Osteoblast (primary cell): ENCODE data around the gene SLC30A3. TPM values are rescaled to one million over a fixed set of nuclear protein-coding genes. Genes with fewer than 3 reads are reported as not detected.

Experiments
- DNase-seq: peaks from one replicate; pipeline ENCODE4 v3.0.0; 2011; ENCODE audit warnings: low spot score, mixed read lengths; ENCODE audit not compliant: insufficient read length; ENCODE audit errors: missing footprints
- H2AFZ ChIP-seq: 2 replicates; pipeline ENCODE4 v1.6.0; 2011; ENCODE audit warnings: mild to moderate bottlenecking, low read length
- H3K27ac ChIP-seq: 2 replicates; pipeline ENCODE4 v1.5.1; 2011; ENCODE audit warnings: mild to moderate bottlenecking, low read depth, low read length, moderate library complexity
- H3K27me3 ChIP-seq: 2 replicates; pipeline ENCODE4 v1.6.0; 2012; ENCODE audit warnings: mild to moderate bottlenecking, control low read depth, inconsistent platforms, low read length, moderate library complexity; ENCODE audit not compliant: insufficient read depth
- H3K36me3 ChIP-seq: 2 replicates; pipeline ENCODE4 v1.5.1; 2011; ENCODE audit warnings: mild to moderate bottlenecking, low read length, control low read depth, moderate library complexity; ENCODE audit not compliant: insufficient read depth
- H3K4me1 ChIP-seq: 2 replicates; pipeline ENCODE4 v1.5.1; 2011; ENCODE audit warnings: mild to moderate bottlenecking, low read length, control low read depth, moderate library complexity; ENCODE audit not compliant: insufficient read depth
- H3K4me2 ChIP-seq: 2 replicates; pipeline ENCODE4 v1.6.0; 2011; ENCODE audit warnings: mild to moderate bottlenecking, low read length; ENCODE audit not compliant: insufficient read depth
- H3K4me3 ChIP-seq: fragments of 200-600 bp; sonication (generic); 3 replicates; pipeline ENCODE4 v1.5.1; 2012; ENCODE audit warnings: mild to moderate bottlenecking, low read length, inconsistent platforms; ENCODE audit not compliant: insufficient read depth
- H3K79me2 ChIP-seq: 2 replicates; pipeline ENCODE4 v1.6.0; 2012; ENCODE audit warnings: mild to moderate bottlenecking, low read length, control low read depth, inconsistent platforms; ENCODE audit not compliant: insufficient read depth
- H3K9me3 ChIP-seq: 2 replicates; pipeline ENCODE4 v1.5.1; 2011; ENCODE audit warnings: low read depth, low read length, control low read depth
- H4K20me1 ChIP-seq: 2 replicates; pipeline ENCODE4 v1.6.0; 2012; ENCODE audit warnings: mild to moderate bottlenecking, low read length, control low read depth; ENCODE audit not compliant: insufficient read depth
- total RNA-seq: library from RNA; depleted of rRNA; stranded (reverse); fragments of >200 nt; gene quantifications from 2 replicates; pipeline ENCODE4 v1.2.3, GENCODE V29; 2012
- TF ChIP-seq, protein P1 (sequence below): IDR thresholded peaks from 2 replicates; pipeline ENCODE4 v1.5.1; 2011; ENCODE audit warnings: mild to moderate bottlenecking, low read depth, low read length, moderate library complexity; ENCODE audit errors: extremely low read depth

The SLC30A3 gene
- total RNA-seq, 1 donor: under 0.01 TPM

DNA sequence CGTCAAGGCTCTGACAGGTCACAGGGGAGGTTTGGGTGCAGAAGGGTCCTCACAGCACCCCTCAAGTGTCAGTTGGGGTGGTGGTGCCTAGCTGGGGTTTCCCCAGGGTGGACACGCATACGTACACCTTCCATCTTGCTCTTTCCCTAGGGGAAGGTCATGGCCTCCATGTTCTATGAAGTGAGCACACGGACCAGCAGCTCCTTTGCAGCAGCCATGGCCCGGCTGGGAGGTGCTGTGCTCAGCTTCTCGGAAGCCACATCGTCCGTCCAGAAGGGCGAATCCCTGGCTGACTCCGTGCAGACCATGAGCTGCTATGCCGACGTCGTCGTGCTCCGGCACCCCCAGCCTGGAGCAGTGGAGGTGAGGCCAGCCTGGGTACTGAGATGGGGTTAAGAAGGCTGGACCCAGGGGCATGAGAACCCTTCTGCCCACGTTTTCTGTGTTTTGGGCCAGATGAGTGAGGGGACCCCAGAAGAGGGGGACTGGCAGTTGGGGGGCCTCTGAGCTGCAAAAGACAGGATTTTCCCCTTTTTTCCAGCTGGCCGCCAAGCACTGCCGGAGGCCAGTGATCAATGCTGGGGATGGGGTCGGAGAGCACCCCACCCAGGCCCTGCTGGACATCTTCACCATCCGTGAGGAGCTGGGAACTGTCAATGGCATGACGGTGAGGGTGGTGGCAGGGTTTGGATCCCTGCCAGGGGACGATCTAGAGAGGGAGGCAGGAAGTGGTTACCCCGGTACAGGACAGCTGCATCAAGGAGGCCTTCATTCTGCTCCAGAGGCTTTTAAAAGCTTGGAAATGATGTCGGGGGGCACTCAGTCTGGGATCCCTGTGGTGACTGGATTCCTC lies 20.9 kb downstream of the SLC30A3 start:
- no peaks in the 10 kb centered on the region for H3K4me1 ChIP-seq
- H3K79me2 ChIP-seq: no peaks in the 10 kb centered on the region
- no peak overlapping the region for H3K4me3 ChIP-seq
- peaks cover 2% of the 10 kb centered on the region for H4K20me1 ChIP-seq
- TF ChIP-seq, protein P1, sequence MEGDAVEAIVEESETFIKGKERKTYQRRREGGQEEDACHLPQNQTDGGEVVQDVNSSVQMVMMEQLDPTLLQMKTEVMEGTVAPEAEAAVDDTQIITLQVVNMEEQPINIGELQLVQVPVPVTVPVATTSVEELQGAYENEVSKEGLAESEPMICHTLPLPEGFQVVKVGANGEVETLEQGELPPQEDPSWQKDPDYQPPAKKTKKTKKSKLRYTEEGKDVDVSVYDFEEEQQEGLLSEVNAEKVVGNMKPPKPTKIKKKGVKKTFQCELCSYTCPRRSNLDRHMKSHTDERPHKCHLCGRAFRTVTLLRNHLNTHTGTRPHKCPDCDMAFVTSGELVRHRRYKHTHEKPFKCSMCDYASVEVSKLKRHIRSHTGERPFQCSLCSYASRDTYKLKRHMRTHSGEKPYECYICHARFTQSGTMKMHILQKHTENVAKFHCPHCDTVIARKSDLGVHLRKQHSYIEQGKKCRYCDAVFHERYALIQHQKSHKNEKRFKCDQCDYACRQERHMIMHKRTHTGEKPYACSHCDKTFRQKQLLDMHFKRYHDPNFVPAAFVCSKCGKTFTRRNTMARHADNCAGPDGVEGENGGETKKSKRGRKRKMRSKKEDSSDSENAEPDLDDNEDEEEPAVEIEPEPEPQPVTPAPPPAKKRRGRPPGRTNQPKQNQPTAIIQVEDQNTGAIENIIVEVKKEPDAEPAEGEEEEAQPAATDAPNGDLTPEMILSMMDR: no peak
- no peak overlapping the region for H3K4me2 ChIP-seq
- H3K27ac ChIP-seq: no peak overlapping the region
- H3K36me3 ChIP-seq: peaks cover 72% of the 10 kb centered on the region
- DNase-seq: peak; percentile 72
- no peaks in the 10 kb centered on the region for H3K27me3 ChIP-seq
- no peaks in the 10 kb centered on the region for H3K9me3 ChIP-seq
- H2AFZ ChIP-seq: no peak overlapping the region

GRCh38 chr2:27240406-27240805 lies 22.4 kb downstream of the SLC30A3 start:
- H3K27ac ChIP-seq: no peak overlapping the region
- no peak overlapping the region for H3K4me2 ChIP-seq
- H2AFZ ChIP-seq: no peak overlapping the region
- H3K79me2 ChIP-seq: no peaks in the 10 kb centered on the region
- H4K20me1 ChIP-seq: peaks cover 2% of the 10 kb centered on the region
- peaks cover 87% of the 10 kb centered on the region for H3K36me3 ChIP-seq
- H3K4me3 ChIP-seq: no peak overlapping the region
- H3K4me1 ChIP-seq: no peaks in the 10 kb centered on the region
- peak; percentile 48 for DNase-seq
- TF ChIP-seq, protein P1: no peak
- H3K27me3 ChIP-seq: no peaks in the 10 kb centered on the region
- no peaks in the 10 kb centered on the region for H3K9me3 ChIP-seq

DNA sequence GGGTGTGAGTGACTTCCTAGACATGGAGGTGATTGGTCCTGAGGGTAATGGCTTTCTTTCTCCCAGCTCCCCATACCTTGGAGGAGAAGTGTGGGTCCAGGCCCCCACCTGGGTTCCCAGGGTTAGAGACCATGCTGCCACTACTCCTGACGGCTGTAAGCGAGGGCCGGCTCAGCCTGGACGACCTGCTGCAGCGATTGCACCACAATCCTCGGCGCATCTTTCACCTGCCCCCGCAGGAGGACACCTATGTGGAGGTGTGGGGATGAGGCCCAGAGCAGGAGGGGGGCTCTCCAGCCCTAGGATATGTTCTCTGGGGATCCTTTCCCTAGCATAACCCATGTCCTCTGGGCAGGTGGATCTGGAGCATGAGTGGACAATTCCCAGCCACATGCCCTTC lies 23.9 kb downstream of the SLC30A3 start:
- Histone ChIP-seq H3K79me2 (no peaks in the 10 kb centered on the region), H3K36me3 (peaks cover 93% of the 10 kb centered on the region), H3K9me3 (no peaks in the 10 kb centered on the region), H3K4me2 (no peak overlapping the region), H3K27me3 (no peaks in the 10 kb centered on the region), H3K4me1 (no peaks in the 10 kb centered on the region), H4K20me1 (peaks cover under 1% of the 10 kb centered on the region), H3K27ac (no peak overlapping the region), H2AFZ (no peak overlapping the region), H3K4me3 (no peak overlapping the region)
- TF ChIP-seq, protein P1: no peak
- peak; percentile 22 for DNase-seq

DNA sequence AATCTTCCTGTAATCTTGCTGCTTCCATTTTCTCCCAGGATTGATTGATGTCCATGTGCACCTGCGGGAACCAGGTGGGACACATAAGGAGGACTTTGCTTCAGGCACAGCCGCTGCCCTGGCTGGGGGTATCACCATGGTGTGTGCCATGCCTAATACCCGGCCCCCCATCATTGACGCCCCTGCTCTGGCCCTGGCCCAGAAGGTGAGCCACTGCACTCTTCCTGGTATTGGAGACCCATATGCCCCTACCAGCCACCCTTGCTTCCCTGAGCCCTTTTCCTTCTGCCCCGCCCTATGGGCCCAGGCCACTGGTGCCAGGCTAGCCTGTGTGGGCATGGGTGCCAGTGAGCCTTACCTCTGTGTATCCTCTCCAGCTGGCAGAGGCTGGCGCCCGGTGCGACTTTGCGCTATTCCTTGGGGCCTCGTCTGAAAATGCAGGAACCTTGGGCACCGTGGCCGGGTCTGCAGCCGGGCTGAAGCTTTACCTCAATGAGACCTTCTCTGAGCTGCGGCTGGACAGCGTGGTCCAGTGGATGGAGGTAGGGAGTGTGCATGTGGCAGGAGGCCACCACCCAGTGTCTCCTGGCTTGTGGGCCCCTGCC lies 25.4 kb downstream of the SLC30A3 start:
- H3K9me3 ChIP-seq: no peaks in the 10 kb centered on the region

More for the DNA sequence above, 25.4 kb downstream of the SLC30A3 start:
- no peaks in the 10 kb centered on the region for H3K27me3 ChIP-seq
- H3K4me1 ChIP-seq: no peaks in the 10 kb centered on the region
- peak; percentile 71 for DNase-seq
- H2AFZ ChIP-seq: no peak overlapping the region
- H3K4me2 ChIP-seq: no peak overlapping the region
- no peak overlapping the region for H3K4me3 ChIP-seq
- no peaks in the 10 kb centered on the region for H4K20me1 ChIP-seq
- peaks cover 93% of the 10 kb centered on the region for H3K36me3 ChIP-seq
- no peak overlapping the region for H3K27ac ChIP-seq
- TF ChIP-seq, protein P1: no peak
- no peaks in the 10 kb centered on the region for H3K79me2 ChIP-seq
